Fibroblast of pulmonary artery (primary cell): ENCODE measurements around the gene RETREG2.

Source experiments
- DNase-seq: peaks from one replicate; pipeline ENCODE4 v3.0.0-alpha.2; 2010; ENCODE audit warnings: low read depth
- H3K4me3 ChIP-seq: replicated peaks from 2 replicates; pipeline ENCODE4 v1.5.1; 2011; ENCODE audit warnings: low read depth, mild to moderate bottlenecking, control low read depth, low read length, moderate library complexity
- TF ChIP-seq, protein P1 (sequence below): IDR thresholded peaks from 2 replicates; pipeline ENCODE4 v1.5.1; 2011; ENCODE audit warnings: mild to moderate bottlenecking, control low read depth, low read length, inconsistent platforms; ENCODE audit errors: missing control alignments

RETREG2 gene

DNA sequence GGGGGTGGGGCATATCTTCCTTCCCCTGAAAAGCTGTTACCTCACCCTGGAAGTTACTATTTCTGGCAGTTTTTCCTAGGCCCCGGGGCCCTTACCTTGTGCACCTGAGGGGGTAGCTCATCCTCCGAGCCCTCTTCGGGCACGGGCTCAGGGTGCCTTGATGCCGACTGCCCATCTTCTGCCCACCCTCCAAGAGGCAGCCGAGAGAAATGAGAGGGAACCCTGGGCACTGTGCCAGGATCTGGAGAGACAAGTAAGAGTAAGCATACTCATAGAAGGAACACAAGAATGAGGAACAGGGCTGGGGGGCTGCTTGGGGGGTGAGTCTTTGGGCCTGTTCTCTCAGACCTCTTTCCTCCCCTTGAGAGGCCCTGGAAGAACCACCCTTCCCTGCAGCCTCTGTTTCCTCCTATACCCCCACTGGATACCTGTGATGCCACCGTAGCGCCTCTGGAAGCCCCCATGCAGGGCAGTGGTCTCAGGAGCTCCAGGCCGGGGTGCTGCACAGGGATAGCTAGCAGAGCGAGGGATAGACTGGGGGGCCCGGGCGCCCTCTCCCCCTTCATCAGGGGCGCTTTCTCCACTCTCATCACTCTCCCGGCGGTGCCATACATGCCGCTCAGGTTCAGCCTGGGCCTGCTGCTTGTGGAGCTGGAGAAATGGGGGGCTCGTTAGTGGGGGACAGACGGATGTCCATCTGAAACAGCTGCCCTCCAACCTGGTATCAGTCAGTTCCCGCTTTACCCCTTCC lies 42.8 kb downstream of the RETREG2 start:
- H3K4me3 ChIP-seq, result no peak overlapping the region
- no peak for DNase-seq
- TF ChIP-seq, protein P1, sequence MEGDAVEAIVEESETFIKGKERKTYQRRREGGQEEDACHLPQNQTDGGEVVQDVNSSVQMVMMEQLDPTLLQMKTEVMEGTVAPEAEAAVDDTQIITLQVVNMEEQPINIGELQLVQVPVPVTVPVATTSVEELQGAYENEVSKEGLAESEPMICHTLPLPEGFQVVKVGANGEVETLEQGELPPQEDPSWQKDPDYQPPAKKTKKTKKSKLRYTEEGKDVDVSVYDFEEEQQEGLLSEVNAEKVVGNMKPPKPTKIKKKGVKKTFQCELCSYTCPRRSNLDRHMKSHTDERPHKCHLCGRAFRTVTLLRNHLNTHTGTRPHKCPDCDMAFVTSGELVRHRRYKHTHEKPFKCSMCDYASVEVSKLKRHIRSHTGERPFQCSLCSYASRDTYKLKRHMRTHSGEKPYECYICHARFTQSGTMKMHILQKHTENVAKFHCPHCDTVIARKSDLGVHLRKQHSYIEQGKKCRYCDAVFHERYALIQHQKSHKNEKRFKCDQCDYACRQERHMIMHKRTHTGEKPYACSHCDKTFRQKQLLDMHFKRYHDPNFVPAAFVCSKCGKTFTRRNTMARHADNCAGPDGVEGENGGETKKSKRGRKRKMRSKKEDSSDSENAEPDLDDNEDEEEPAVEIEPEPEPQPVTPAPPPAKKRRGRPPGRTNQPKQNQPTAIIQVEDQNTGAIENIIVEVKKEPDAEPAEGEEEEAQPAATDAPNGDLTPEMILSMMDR, result no peak

DNA sequence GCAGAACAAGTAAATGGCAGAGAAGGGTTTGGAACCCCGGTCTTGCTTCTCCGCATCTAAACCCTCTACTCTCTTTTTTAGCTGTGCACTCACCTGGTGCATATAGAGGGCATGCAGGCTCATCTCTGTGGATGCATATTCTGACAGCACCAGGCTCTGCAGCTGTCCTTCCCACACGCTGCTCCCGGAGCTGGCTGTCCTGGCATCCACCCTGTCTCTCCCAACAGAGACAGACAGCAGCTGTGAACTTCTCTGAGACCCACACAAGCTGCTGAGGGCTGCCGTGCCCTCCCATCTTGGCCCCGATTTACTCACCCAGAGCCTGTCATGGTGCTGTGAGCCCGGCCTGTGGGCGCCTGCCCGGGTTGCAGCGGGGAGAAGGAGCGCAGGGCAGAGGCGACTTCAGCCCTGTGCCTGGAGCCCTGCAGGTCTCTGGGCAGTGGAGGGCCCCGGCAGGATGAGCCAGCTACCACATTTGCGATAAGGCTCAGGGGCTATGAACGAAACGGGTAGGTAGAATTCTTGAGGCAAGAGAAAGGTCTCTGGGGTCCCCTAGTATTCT lies 44.0 kb downstream of the RETREG2 start:
- H3K4me3 ChIP-seq, result no peak overlapping the region
- DNase-seq, result no peak
- TF ChIP-seq, protein P1, result no peak

DNA sequence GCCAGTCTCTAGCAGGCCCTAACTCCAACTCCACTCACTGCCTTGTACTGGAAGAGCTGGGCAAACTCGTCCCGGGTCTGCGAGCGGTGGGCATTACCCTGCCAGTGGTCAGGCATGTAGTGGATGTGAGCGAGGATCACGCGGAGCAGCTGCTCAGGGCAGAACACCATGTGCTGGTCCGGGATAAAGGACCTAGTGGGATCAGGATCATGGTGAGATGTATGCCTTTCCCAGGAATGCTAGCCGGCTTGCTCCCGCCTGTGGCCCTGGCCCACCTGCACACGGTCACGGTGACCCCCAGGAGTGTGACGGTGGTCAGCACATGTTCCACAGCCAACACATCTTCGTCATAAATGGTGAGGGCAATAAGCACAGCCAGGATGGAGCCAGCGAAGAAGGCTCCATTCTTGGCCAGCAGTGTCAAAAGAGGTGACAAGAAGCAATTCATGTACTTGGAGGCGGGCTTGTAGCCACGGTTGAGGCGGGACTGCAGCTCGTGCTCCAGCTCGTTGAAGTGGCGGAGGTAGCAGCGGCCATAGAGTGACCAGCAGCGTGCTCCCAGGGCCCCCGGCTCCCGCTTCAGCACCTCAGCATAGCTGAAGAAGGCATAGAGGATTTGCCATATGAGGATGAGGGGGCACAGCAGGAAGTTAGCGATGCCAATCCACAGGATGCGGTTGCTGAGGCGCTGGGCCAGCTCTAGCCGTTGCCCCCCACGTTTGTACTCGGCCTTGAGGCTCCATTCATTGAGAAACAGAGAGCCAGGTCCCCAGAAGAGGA lies 45.9 kb downstream of the RETREG2 start:
- TF ChIP-seq, protein P1, result no peak
- H3K4me3 ChIP-seq, result no peak overlapping the region
- no peak for DNase-seq

DNA sequence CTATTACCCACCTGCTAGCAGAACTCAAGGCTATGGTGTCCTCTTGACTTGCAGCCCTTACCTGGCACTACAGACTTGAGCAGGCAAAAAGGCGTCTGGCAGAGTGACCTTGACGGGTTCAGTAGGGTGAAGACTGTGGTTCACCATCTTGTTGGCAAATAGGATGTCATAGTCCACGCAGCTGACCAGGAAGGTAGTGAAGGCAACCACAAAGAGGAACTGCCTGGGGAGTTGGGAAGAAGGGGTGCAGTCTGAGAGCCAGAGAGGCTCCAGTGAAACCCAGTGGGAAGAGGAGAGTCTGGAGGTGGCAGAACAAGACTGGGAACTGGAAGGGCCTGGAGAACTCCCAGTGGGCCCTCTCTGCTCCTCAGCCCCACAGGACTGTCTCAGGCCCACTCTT lies 47.3 kb downstream of the RETREG2 start:
- no peak for DNase-seq
- no peak overlapping the region for H3K4me3 ChIP-seq
- TF ChIP-seq, protein P1, result no peak

DNA sequence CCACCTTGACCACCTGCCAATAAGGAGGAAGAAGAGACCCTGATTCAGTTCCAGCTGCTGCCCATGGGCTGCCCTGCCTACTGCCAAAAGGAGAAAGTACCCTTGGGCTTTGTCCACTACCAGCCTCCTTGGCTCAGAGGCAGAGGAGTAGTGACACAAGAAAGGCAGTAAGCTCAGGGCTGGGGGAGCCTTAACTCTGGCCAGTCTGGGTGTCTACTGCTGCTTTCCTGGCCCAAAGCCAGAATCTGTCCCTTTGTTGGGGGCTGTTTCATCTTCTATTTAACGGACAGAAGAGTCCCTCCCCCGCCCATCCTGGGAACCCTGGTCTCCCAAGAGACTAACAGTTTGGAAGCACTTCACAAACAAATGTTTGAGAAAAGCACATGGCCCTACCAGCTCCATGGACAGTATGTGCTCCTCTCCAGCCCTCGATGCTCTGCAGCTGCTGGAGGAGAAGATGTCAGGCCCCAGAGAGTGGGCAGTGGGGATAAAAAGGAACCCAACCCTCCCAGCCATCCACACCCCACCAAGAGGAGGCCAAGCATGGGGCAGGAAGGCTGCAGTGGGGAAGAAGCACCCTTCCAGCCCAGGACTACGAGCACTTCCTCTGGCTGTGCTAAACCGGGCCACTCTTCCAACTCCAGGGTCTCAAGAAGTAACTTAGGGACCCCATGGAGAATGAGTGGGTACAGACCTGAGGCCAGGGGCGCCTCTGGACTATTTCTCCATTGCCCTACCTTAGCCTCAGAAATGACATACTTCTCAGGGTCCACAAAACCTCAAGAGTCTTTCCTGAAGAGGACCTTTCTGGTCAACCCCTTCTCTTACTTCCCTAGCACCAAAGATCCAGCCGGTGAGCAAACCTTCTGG lies 50.2 kb downstream of the RETREG2 start:
- TF ChIP-seq, protein P1, result no peak
- H3K4me3 ChIP-seq, result peak overlapping the region; percentile 79
- DNase-seq, result no peak

DNA sequence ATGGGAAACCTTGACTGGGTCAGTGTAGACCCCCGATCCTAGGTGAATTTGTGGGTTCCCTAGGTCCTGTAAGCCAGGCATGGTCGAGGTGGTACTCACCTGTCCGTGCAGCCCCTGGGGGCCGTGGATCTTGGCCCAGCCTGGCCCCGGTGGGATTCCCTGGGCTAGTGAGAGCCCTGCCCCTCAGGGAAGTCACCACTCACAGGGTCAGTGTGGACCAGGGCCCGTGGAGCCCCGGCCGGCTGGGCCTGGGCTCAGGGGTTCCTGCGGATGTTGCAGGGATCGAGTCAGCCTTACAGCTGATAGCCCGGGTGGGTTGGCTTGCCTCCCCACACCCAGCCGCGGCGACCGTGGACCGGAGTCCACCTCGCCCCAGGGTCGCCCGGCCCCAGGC lies 50.8 kb downstream of the RETREG2 start:
- TF ChIP-seq, protein P1, result no peak
- H3K4me3 ChIP-seq, result peak overlapping the region; percentile 79
- no peak for DNase-seq
